Retinal pigment epithelial cell (primary cell): ENCODE data around the gene ADM.

Experiments
- DNase-seq: peaks from one replicate; pipeline ENCODE4 v3.0.0-alpha.2; 2010; ENCODE audit warnings: low read depth
- H3K4me3 ChIP-seq: 2 replicates; pipeline ENCODE4 v1.5.1; 2011; ENCODE audit warnings: mild to moderate bottlenecking, low read length, control low read depth, moderate library complexity
- CTCF ChIP-seq: conservative IDR thresholded peaks from 2 replicates; pipeline ENCODE4 v1.5.1; 2011; ENCODE audit warnings: low read depth, low read length, control low read depth, inconsistent platforms

Gene ADM

GRCh38 chr11:10291801-10292638 lies 12.9 kb upstream of the ADM start:
- no peak for TF ChIP-seq CTCF
- DNase-seq, result no peak
- H3K4me3 ChIP-seq, result no peak overlapping the region

DNA sequence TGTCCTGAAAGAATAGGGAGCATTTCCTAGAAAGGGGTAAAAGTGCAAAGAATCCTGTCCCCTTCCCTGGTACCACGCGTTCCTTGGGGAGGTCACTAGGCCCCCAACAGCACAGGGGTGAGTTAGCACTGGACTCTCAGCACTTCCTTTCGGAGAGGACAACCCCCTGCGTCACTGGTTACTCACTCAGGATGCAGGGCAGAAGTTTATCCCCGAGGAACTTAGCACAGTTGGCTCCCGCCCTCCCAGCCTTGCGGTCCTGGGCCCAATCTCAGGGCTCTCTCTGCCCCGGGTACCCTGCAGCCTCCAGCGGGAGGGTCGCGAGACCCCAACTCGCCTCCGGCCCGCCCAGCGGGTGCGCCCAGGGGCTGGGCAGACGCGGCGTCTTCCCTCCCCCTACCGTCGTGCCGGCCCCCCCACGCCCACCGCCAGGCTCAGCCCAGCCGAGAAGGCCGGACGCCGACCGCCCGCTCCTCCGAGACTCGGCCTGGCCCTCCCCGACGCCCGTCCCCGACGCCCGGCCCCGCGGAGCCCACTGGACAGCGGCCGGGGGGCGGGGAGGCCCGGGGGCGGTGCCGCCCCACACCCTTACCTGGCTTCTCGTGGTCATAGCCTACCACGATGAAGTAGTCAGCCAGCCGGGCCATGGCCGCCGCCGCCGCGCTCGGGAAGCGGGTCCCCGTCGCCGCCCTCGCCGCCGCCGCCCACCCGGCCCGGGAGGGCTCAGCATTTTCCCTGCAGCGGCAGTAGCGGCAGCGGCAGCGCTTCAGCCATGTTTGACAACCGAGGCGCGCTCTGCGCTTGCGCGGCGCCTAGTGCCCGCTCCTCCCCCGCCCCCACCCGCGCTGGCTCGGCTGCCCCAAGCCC lies 11.2 kb upstream of the ADM start, which contains the start of gene SBF2:
Gene SBF2, minus strand, starts transcription at position 797 of the 867 bp plus-strand sequence. Its CDS starts 150 bp downstream, at position 647.
- H3K4me3 ChIP-seq, result peak within 1 kb of the TSS; percentile 79
- no peak for TF ChIP-seq CTCF
- DNase-seq, result peak; percentile 67

GRCh38 chr11:10294290-10294953 lies 10.5 kb upstream of the ADM start:
- TF ChIP-seq CTCF, result no peak
- DNase-seq, result no peak
- peak overlapping the region; percentile 79 for H3K4me3 ChIP-seq

DNA sequence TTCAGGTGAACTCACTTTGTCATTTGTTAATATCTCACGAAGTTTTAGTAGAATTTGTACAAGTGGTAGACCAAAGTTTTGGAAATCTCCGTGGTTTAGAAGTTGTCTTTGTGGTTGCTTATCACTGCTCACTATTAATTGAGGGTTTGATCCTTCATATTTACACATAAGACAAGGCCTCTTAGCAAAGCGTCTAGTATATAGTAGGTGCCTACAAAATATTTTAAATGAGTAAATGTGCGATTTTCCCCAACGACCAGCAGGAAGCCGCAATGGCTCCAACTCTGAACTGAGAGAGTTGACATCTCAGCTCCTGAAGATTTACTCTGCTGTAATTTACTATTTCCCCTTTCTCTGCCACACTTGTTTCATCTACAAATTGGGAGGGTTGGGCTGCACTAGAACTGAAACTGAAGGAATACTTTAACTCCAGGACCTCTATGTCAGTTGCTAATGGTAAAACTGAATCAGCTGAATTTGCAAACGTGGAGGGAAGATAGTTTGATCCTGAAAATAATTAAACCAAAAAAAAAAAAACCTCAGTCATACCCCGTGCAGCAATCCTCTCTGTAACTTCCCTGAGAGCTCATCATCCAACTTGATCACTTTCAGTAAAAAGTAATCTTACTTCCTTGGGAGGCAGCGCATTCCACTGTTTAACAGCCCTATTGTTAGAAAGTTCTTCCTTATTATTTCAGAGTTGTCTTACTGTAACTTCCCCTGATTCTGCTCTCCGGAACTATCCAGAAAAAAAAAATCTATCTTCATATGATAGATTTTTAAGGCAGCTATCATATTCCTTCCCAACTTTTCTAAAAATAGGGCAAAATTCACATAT lies 9.6 kb upstream of the ADM start:
- no peak for TF ChIP-seq CTCF
- H3K4me3 ChIP-seq, result peak overlapping the region; percentile 79
- DNase-seq, result no peak

DNA sequence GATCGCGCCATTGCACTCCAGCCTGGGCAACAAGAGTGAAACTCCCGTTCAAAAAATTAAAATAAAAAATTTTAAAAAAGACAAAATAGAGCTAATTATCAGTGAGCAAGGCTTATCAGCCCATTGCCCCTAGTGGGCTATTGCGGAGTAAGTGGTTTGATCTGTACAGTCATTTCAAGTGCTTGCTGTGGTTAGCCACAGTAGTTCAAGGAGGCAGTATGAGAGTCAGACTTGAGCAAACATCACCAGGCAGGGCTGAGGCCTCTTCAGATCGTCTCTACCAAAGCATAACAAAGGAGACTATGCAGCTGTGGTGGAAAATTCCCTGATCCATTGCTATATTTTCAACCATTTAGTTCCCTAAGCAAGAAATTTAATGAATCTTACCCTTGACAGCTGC lies 6.5 kb upstream of the ADM start:
- H3K4me3 ChIP-seq, result no peak overlapping the region
- DNase-seq, result no peak
- peak; percentile 31 for TF ChIP-seq CTCF

DNA sequence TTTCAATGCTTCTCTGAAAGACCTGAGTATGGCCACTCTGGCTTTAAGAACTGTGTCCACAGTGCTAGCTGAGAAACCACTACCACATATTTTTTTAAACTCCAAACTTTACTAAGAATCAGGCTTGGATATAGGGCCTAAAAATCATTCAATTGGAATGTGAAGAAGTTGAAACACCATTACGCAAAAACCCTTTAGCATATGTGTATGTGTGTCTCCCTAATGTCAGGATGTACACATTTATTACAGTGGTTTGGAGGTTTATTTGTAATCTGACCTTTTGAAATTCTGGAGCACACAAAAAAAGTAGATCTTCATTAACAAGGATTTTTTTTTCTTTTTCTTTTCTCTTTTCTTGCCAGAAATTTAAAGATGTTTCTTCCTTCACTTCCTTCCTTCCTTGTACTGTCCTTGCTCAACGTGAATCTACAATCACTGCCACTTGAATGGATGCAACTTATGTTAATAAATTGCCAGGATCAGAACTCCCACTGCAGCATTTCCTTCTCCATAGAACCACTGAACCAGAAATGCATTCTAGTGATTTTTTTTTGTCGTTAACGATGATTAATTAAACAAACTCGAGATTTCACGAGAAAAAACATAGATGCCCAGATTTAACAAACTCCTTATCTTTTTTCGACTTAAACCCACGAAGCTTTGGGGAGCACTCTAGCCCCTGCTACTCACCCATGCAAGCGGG lies 3.1 kb upstream of the ADM start:
- no peak for TF ChIP-seq CTCF
- DNase-seq, result no peak
- H3K4me3 ChIP-seq, result peak overlapping the region; percentile 86
